SK-N-MC (cell line): ENCODE data around the gene TMEM80.

Experiments
- EZH2 ChIP-seq: fragments of 200-600 bp; sonication (generic); IDR thresholded peaks from one replicate; pipeline ENCODE4 v1.6.1; 2017; ENCODE audit warnings: antibody characterized with exemption
- FOXP2 ChIP-seq: optimal IDR thresholded peaks from 2 replicates; pipeline ENCODE3; 2011; ENCODE audit warnings: mild to moderate bottlenecking, moderate library complexity; ENCODE audit not compliant: insufficient read depth; ENCODE audit errors: extremely low read length, control extremely low read depth
- POLR2AphosphoS5 ChIP-seq: IDR thresholded peaks from 2 replicates; pipeline ENCODE4 v1.6.1; 2012; ENCODE audit warnings: mild to moderate bottlenecking, low read depth, low read length, borderline replicate concordance

DNA sequence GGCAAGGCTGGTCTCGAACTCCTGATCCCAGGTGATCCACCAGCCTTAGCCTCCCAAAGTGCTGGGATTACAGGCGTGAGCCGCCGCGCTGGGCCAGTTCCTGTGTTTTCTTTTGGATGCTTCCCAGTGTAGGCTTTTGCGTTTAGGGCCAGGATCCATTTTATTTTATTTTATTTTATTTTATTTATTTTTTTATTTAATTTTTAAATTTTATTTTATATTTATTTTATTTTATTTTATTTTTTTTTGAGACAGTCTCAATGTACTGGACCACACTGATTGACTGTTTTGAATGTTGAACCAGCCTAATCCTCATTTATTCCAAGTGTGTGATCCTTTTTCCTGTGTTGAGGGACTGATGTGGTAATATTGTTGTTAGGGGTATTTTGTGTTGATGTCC is 18.8 kb downstream of the TMEM80 start:
- TF ChIP-seq EZH2 (no peak), POLR2AphosphoS5 (no peak), FOXP2 (no peak)
